ENCODE measurements around the gene HAPLN3.
"Not testable (repeated sequence)": the region's sequence is repeated elsewhere in the genome, so short reads cannot be mapped to it uniquely, and the experiment has no call there.

DNA sequence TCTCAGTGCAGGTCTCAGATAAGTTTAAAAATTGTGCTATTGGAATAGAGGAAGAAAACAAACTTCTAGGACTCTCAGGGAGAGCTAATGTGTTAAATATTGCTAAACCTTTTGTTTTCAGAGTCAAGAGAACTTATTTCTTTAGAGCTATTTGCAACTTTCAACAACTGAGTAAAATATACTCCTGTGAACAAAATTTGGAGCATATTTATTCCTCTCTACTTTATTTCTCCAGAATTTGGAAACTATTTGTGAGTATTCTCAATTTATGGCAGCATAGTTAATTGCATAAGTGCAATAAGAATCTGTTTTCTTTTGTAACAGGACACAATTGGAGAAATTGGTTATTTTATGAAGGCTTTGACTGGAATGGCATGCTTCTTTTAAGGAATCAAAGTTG is 32.8 kb upstream of the HAPLN3 start:
- TF ChIP-seq, protein P1, sequence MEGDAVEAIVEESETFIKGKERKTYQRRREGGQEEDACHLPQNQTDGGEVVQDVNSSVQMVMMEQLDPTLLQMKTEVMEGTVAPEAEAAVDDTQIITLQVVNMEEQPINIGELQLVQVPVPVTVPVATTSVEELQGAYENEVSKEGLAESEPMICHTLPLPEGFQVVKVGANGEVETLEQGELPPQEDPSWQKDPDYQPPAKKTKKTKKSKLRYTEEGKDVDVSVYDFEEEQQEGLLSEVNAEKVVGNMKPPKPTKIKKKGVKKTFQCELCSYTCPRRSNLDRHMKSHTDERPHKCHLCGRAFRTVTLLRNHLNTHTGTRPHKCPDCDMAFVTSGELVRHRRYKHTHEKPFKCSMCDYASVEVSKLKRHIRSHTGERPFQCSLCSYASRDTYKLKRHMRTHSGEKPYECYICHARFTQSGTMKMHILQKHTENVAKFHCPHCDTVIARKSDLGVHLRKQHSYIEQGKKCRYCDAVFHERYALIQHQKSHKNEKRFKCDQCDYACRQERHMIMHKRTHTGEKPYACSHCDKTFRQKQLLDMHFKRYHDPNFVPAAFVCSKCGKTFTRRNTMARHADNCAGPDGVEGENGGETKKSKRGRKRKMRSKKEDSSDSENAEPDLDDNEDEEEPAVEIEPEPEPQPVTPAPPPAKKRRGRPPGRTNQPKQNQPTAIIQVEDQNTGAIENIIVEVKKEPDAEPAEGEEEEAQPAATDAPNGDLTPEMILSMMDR (IDR thresholded peaks at IDR 0.05; ENCODE audit: poor library complexity, severe bottlenecking): not testable (repeated sequence)
- TF ChIP-seq TAF1 (IDR thresholded peaks at IDR 0.05; ENCODE audit: low read depth); EP300 (conservative IDR thresholded peaks at IDR 0.05; ENCODE audit: poor library complexity, severe bottlenecking); EZH2 (IDR thresholded peaks at IDR 0.05; ENCODE audit: borderline replicate concordance, insufficient read depth, low read length, poor library complexity, severe bottlenecking); POLR2AphosphoS5 (IDR thresholded peaks at IDR 0.05); MXI1 (conservative IDR thresholded peaks at IDR 0.05; ENCODE audit: poor library complexity, severe bottlenecking); RAD21 (conservative IDR thresholded peaks at IDR 0.05): not testable (repeated sequence)

Measured in neural cell (in vitro differentiated cells).